Effector memory CD4-positive, alpha-beta T cell (primary cell): ENCODE data around the gene GNMT.

Source experiments
- DNase-seq, 3 donors: peaks; one replicate each; pipeline ENCODE4 v3.0.0-alpha.2; 2020
- H3K27ac ChIP-seq: 2 replicates; pipeline ENCODE4 v1.7.0; 2013; ENCODE audit warnings: mild to moderate bottlenecking, low read length, moderate library complexity; ENCODE audit not compliant: insufficient read depth, poor library complexity, severe bottlenecking
- H3K27me3 ChIP-seq: replicated peaks from 2 replicates; pipeline ENCODE4 v1.7.0; 2013; ENCODE audit warnings: mild to moderate bottlenecking, low read length; ENCODE audit not compliant: insufficient read depth, control insufficient read depth, poor library complexity, severe bottlenecking
- H3K36me3 ChIP-seq: 2 replicates; pipeline ENCODE4 v1.7.0; 2013; ENCODE audit warnings: mild to moderate bottlenecking, low read length, moderate library complexity; ENCODE audit not compliant: control insufficient read depth, insufficient read depth
- H3K4me1 ChIP-seq: 2 replicates; pipeline ENCODE4 v1.7.0; 2013; ENCODE audit warnings: low read length, mild to moderate bottlenecking; ENCODE audit not compliant: control insufficient read depth, insufficient read depth, poor library complexity, severe bottlenecking
- H3K4me3 ChIP-seq: 2 replicates; pipeline ENCODE4 v1.7.0; 2013; ENCODE audit warnings: low read length, low read depth, mild to moderate bottlenecking; ENCODE audit not compliant: insufficient read depth, poor library complexity, severe bottlenecking
- H3K9me3 ChIP-seq: 2 replicates; pipeline ENCODE4 v1.7.0; 2013; ENCODE audit warnings: mild to moderate bottlenecking, low read length, moderate library complexity; ENCODE audit not compliant: control insufficient read depth

The GNMT gene

GRCh38 chr6:42962502-42963178, 2.1 kb downstream of the GNMT start:
- H3K27ac ChIP-seq, result no peak overlapping the region
- DNase-seq, result no peak
- H3K27me3 ChIP-seq, result no peaks in the 10 kb centered on the region
- H3K4me1 ChIP-seq, result peaks cover 11% of the 10 kb centered on the region
- H3K36me3 ChIP-seq, result peaks cover 19% of the 10 kb centered on the region
- no peaks in the 10 kb centered on the region for H3K9me3 ChIP-seq
- H3K4me3 ChIP-seq, result no peak overlapping the region

GRCh38 chr6:42963179-42963854, 2.8 kb downstream of the GNMT start:
- peaks cover 11% of the 10 kb centered on the region for H3K4me1 ChIP-seq
- no peak overlapping the region for H3K27ac ChIP-seq
- no peak for DNase-seq
- H3K27me3 ChIP-seq, result no peaks in the 10 kb centered on the region
- peaks cover 19% of the 10 kb centered on the region for H3K36me3 ChIP-seq
- no peaks in the 10 kb centered on the region for H3K9me3 ChIP-seq
- no peak overlapping the region for H3K4me3 ChIP-seq

DNA sequence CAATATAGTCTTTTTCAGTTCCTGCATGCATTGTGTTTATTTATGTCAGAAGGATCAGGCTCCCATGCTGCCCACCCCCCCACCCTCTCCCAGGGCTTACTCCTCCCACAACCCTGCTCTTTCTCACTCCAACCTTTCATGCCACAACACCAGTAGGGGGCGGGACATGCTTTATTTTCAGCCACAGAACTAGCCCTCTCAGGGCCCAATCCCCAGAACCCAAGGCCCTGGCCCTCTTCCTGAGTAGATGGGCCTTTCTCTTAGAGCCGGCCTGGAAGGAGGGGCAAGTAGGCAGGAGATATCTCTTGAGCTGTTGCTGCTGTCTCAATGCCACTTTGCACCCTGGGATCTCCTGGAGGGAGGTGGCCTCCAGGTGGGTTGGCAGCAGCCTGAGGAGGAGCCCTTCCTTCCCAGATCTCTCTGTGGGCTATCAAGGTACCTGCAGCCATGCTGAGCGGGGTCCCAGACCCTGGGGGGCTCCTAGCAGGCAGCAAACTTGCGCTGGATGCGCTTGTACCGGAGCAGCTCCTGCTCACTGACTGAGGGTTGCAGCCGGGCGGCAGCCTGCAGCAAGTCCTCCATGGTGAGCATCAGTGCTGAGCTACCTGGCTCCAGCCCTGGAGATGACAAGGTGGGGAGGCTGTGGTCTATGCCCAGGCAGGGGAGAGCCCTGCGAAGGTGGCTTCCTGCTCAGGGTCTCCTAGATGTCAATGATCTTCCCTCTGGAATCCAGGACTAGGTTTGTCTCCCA, 3.5 kb downstream of the GNMT start:
- Histone ChIP-seq H3K36me3 (peaks cover 19% of the 10 kb centered on the region), H3K27ac (no peak overlapping the region), H3K4me1 (peaks cover 11% of the 10 kb centered on the region), H3K27me3 (no peaks in the 10 kb centered on the region), H3K4me3 (no peak overlapping the region), H3K9me3 (no peaks in the 10 kb centered on the region)
- DNase-seq, result no peak

DNA sequence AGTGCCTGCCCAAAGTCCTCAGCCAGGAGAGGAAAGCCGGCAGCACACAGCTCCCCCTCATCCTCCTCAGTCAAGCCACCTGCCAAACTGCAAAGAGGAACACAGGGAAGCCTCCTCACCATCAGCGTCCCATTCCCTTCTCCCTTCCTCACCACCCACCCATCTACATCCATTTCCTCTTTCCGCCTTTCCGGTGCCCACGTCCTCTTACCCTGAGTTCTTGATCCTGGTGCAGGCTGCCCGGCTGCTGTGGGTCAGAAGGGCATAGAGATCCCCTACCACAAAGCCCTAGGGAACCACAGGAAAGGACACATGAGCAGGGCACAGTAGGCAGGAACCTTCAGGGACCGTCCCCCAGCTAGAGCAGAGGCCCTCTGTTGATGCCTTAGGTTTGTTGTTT, 6.0 kb downstream of the GNMT start:
- H3K4me3 ChIP-seq, result no peak overlapping the region
- H3K27me3 ChIP-seq, result no peaks in the 10 kb centered on the region
- no peaks in the 10 kb centered on the region for H3K4me1 ChIP-seq
- H3K36me3 ChIP-seq, result peaks cover 19% of the 10 kb centered on the region
- DNase-seq, result no peak
- no peak overlapping the region for H3K27ac ChIP-seq
- no peaks in the 10 kb centered on the region for H3K9me3 ChIP-seq

DNA sequence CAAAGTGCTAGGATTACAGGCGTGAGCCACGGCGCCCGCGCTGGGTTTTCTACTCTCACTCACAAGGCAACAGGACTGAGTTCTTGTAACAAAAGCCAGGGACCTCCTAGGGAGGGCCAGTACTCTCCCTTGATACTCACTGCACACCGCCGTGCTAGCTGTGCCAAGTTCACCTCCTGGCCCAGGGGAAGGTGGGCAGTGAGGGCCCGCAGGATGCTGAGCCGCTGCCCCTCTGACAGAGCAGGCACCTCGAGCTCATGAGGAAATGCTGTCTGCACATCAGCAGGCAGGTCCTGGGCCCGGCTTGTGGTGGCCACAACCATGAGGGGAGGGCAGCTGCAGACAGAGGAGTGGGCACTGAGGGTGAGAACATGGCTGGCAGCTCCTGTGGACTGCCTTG, 6.7 kb downstream of the GNMT start:
- H3K27ac ChIP-seq, result no peak overlapping the region
- H3K4me1 ChIP-seq, result no peaks in the 10 kb centered on the region
- no peaks in the 10 kb centered on the region for H3K27me3 ChIP-seq
- no peak overlapping the region for H3K4me3 ChIP-seq
- H3K9me3 ChIP-seq, result no peaks in the 10 kb centered on the region
- H3K36me3 ChIP-seq, result peaks cover 19% of the 10 kb centered on the region
- no peak for DNase-seq

GRCh38 chr6:42968126-42968701, 7.7 kb downstream of the GNMT start:
- peaks cover 19% of the 10 kb centered on the region for H3K36me3 ChIP-seq
- H3K4me1 ChIP-seq, result no peaks in the 10 kb centered on the region
- H3K9me3 ChIP-seq, result no peaks in the 10 kb centered on the region
- H3K27me3 ChIP-seq, result no peaks in the 10 kb centered on the region
- no peak for DNase-seq
- no peak overlapping the region for H3K4me3 ChIP-seq
- no peak overlapping the region for H3K27ac ChIP-seq

- no peak for DNase-seq
- no peaks in the 10 kb centered on the region for H3K27me3 ChIP-seq
- no peaks in the 10 kb centered on the region for H3K4me1 ChIP-seq
- no peaks in the 10 kb centered on the region for H3K9me3 ChIP-seq
- no peak overlapping the region for H3K4me3 ChIP-seq
- H3K36me3 ChIP-seq, result peaks cover 19% of the 10 kb centered on the region
- no peak overlapping the region for H3K27ac ChIP-seq
Measured at GRCh38 chr6:42968783-42969182, 8.2 kb downstream of the GNMT start.

GRCh38 chr6:42969431-42969830, 8.9 kb downstream of the GNMT start:
- Histone ChIP-seq H3K27me3 (no peaks in the 10 kb centered on the region), H3K27ac (no peak overlapping the region), H3K4me3 (no peak overlapping the region), H3K9me3 (no peaks in the 10 kb centered on the region), H3K36me3 (peaks cover 18% of the 10 kb centered on the region), H3K4me1 (no peaks in the 10 kb centered on the region)
- DNase-seq, result no peak

GRCh38 chr6:42969934-42970333, 9.4 kb downstream of the GNMT start:
- Histone ChIP-seq H3K9me3 (no peaks in the 10 kb centered on the region), H3K36me3 (peaks cover 13% of the 10 kb centered on the region), H3K4me1 (no peaks in the 10 kb centered on the region), H3K4me3 (no peak overlapping the region), H3K27me3 (no peaks in the 10 kb centered on the region), H3K27ac (no peak overlapping the region)
- DNase-seq, result no peak
